ENCODE data around the gene REXO5. TPM values are rescaled to one million over a fixed set of nuclear protein-coding genes. Genes with fewer than 3 reads are reported as not detected.
"Not testable (repeated sequence)": the region's sequence is repeated elsewhere in the genome, so short reads cannot be mapped to it uniquely, and the experiment has no call there.

REXO5 gene
- total RNA-seq, 2 experiments from 2014 or later = 26.5 to 38.9 TPM

GRCh38 chr16:20862162-20862960, 56.0 kb downstream of the REXO5 start:
- H3K36me3 ChIP-seq (ENCODE audit: insufficient read depth, low read length) = peaks cover 12% of the 10 kb centered on the region; the same call in 1 of the 2 replicates
- H3K4me2 ChIP-seq (ENCODE audit: low read length) = no peak overlapping the region
- H3K4me1 ChIP-seq (ENCODE audit: insufficient read depth, low read length, poor library complexity, severe bottlenecking) = no peaks in the 10 kb centered on the region
- no peaks in the 10 kb centered on the region for H3K9me2 ChIP-seq (ENCODE audit: insufficient read depth, low read length)
- H3K4me3 ChIP-seq (ENCODE audit: low read depth, low read length, poor library complexity, severe bottlenecking) = no peak overlapping the region
- no peaks in the 10 kb centered on the region for H3K79me2 ChIP-seq (ENCODE audit: insufficient read depth, low read depth, low read length)
- ChIA-PET POLR2A (no interaction called here), CTCF (ENCODE audit: unreplicated experiment) (no interaction called here)
- no peaks in the 10 kb centered on the region for H4K20me1 ChIP-seq (ENCODE audit: insufficient read depth, low read length)
- BruUV-seq (replicated peaks) = no TSS peak
- intact Hi-C loops (cut with micrococcal nuclease; ENCODE audit: unreplicated experiment) = no loop called here
- H3K27ac ChIP-seq (ENCODE audit: low read depth, low read length, poor library complexity, severe bottlenecking) = no peak overlapping the region
- no peak overlapping the region for H2AFZ ChIP-seq (ENCODE audit: low read length)
- no peak for DNase-seq (ENCODE audit: low spot score)
- TF ChIP-seq EZH2phosphoT487 (IDR thresholded peaks at IDR 0.05; ENCODE audit: borderline replicate concordance, low read depth, low read length) = no peak
- no peak for TF ChIP-seq CTCF (conservative IDR thresholded peaks at IDR 0.05; ENCODE audit: low read length)
- no peaks in the 10 kb centered on the region for H3K9me3 ChIP-seq (ENCODE audit: low read length)

GRCh38 chr16:20864376-20864775, 58.0 kb downstream of the REXO5 start:
- H3K36me3 ChIP-seq (ENCODE audit: insufficient read depth, low read length) = peaks cover 12% of the 10 kb centered on the region; the same call in 1 of the 2 replicates
- DNase-seq (ENCODE audit: low spot score); H3K9me2 ChIP-seq (ENCODE audit: insufficient read depth, low read length); H4K20me1 ChIP-seq (ENCODE audit: insufficient read depth, low read length); intact Hi-C loops (cut with micrococcal nuclease; ENCODE audit: unreplicated experiment); H3K9me3 ChIP-seq (ENCODE audit: low read length); H3K27ac ChIP-seq (ENCODE audit: low read depth, low read length, poor library complexity, severe bottlenecking); H2AFZ ChIP-seq (ENCODE audit: low read length); H3K4me3 ChIP-seq (ENCODE audit: low read depth, low read length, poor library complexity, severe bottlenecking); CTCF ChIA-PET (ENCODE audit: unreplicated experiment); H3K4me2 ChIP-seq (ENCODE audit: low read length); H3K4me1 ChIP-seq (ENCODE audit: insufficient read depth, low read length, poor library complexity, severe bottlenecking); H3K79me2 ChIP-seq (ENCODE audit: insufficient read depth, low read depth, low read length); BruUV-seq (replicated peaks): not testable (repeated sequence)
- POLR2A ChIA-PET = interaction anchor here (1.4 kb wide), 1 partner anchor 9 kb away, joined by 4 read pairs; no protein-coding TSS in a partner anchor

GRCh38 chr16:20865420-20866131, 59.2 kb downstream of the REXO5 start:
- Histone ChIP-seq H3K36me3 (ENCODE audit: insufficient read depth, low read length) (0 out of 2 replicates have a peak, but pooled peaks cover 5% of the 10 kb centered on the region), H3K27ac (ENCODE audit: low read depth, low read length, poor library complexity, severe bottlenecking) (no peak overlapping the region), H3K79me2 (ENCODE audit: insufficient read depth, low read depth, low read length) (no peaks in the 10 kb centered on the region), H3K4me3 (ENCODE audit: low read depth, low read length, poor library complexity, severe bottlenecking) (no peak overlapping the region), H3K4me2 (ENCODE audit: low read length) (no peak overlapping the region), H3K4me1 (ENCODE audit: insufficient read depth, low read length, poor library complexity, severe bottlenecking) (no peaks in the 10 kb centered on the region), H4K20me1 (ENCODE audit: insufficient read depth, low read length) (no peaks in the 10 kb centered on the region), H2AFZ (ENCODE audit: low read length) (no peak overlapping the region), H3K9me3 (ENCODE audit: low read length) (no peaks in the 10 kb centered on the region), H3K9me2 (ENCODE audit: insufficient read depth, low read length) (no peaks in the 10 kb centered on the region)
- ChIA-PET POLR2A (no interaction called here), CTCF (ENCODE audit: unreplicated experiment) (no interaction called here)
- intact Hi-C loops (cut with micrococcal nuclease; ENCODE audit: unreplicated experiment) = no loop called here
- DNase-seq (ENCODE audit: low spot score) = no peak
- BruUV-seq (replicated peaks) = no TSS peak
- no peak for TF ChIP-seq EZH2phosphoT487 (IDR thresholded peaks at IDR 0.05; ENCODE audit: borderline replicate concordance, low read depth, low read length)
